ENCODE data around the gene SLC12A7.
"Not testable (repeated sequence)": the region's sequence is repeated elsewhere in the genome, so short reads cannot be mapped to it uniquely, and the experiment has no call there.

SLC12A7 gene

DNA sequence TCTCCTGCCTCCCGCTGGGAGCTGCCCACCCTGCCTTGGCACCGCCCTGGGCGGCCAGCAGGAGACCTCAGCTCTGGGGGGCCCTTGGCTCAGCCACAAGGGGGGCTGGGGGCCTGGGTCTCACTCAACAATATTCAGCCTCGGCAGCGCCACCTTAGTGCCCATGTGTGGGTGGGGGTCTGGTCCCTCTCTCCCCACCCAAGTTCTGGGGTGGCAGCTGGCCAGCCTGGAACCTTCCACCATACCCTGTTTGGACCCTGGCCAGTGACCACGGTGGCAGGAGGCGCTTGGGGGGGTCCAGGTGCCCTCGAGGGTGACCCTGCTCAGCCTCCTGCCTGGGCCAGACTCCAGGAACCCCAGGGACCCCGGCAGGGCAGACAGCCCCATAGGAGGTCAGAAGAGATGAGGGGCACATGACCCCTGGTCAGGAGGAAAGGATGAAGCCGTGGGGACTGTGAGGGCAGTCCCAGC is 81.0 kb downstream of the SLC12A7 start:
- Histone ChIP-seq H3K9ac (ENCODE audit: low read depth, low read length) (no peak overlapping the region), H3K9me3 (ENCODE audit: control insufficient read depth, insufficient read depth, low read length) (no peaks in the 10 kb centered on the region)

DNA sequence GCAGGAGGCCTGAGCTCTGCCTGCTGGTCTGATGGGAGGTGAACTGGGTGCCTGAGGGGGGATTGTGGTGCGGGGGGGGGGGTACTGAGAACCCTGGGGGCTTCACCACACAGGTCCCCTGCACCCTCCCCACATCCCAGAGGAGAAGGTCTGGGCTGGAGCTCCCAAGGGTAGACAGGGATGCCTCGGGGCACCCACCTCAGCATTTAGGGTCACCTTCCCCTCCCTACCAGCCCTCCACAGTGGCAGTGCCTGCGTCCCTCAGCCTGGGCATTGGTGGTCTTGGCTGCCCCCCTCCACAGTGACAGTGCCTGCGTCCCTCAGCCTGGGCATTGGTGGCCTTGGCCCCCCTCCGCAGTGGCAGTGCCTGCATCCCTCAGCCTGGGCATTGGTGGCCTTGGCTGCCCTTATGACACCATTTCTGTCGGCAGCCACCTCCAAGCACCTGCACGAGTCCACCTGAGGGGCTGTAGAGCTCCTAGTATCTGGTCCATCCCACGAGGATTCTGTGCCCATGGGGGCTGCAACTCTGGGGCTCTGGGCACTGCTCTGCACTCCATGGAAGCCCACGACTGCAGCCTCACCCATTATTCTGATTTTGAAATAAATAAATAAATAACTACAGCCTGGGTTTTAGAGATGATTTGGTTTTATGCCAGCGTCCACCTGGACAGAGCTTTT is 81.8 kb downstream of the SLC12A7 start:
- Histone ChIP-seq H3K36me3 (ENCODE audit: insufficient read depth, low read length) (no peaks in the 10 kb centered on the region), H3K9me3 (ENCODE audit: control insufficient read depth, insufficient read depth, low read length) (no peaks in the 10 kb centered on the region), H3K9ac (ENCODE audit: low read depth, low read length) (no peak overlapping the region), H3K4me1 (ENCODE audit: insufficient read depth, low read length) (no peaks in the 10 kb centered on the region; the same call in 1 of the 2 replicates)

More for the DNA sequence above, 81.0 kb downstream of the SLC12A7 start:
- Histone ChIP-seq H3K36me3 (ENCODE audit: insufficient read depth, low read length) (no peaks in the 10 kb centered on the region), H3K4me1 (ENCODE audit: insufficient read depth, low read length) (no peaks in the 10 kb centered on the region; the same call in 1 of the 2 replicates)

DNA sequence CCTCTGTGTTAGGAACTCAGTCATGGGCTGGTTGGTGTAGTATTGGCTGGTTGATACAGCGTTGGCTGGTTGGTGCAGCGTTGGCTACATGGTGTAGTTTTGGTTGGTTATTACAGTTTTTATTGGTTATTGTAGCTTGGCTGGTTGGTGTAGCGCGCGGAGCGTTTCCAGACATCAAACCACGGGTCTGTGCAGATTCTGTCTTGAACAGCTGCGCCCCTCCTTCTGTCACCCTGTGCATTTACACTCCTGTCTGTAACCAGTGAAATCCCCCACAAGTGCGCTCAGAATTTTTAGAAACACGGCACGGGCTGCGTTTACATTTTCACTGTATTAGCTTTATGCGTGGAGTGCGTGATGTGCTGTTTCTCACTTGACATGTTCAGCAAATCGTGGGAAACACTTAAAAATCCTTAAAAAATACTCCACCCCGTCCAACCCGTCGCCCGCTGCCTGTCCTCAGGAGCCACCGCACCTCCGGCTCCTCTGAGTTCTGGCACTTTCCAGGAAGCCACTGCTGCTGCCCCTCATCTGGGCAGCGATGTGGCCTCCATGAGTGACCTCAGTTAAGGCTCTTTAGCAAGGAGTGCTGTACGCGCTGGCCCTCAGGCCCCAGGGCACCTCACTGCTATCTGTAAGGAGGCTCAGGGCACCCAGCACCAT is 82.5 kb downstream of the SLC12A7 start:
- H3K4me1 ChIP-seq (ENCODE audit: insufficient read depth, low read length): no peaks in the 10 kb centered on the region; the same call in 1 of the 2 replicates
- no peaks in the 10 kb centered on the region for H3K9me3 ChIP-seq (ENCODE audit: control insufficient read depth, insufficient read depth, low read length)
- H3K9ac ChIP-seq (ENCODE audit: low read depth, low read length): no peak overlapping the region
- no peaks in the 10 kb centered on the region for H3K36me3 ChIP-seq (ENCODE audit: insufficient read depth, low read length)

DNA sequence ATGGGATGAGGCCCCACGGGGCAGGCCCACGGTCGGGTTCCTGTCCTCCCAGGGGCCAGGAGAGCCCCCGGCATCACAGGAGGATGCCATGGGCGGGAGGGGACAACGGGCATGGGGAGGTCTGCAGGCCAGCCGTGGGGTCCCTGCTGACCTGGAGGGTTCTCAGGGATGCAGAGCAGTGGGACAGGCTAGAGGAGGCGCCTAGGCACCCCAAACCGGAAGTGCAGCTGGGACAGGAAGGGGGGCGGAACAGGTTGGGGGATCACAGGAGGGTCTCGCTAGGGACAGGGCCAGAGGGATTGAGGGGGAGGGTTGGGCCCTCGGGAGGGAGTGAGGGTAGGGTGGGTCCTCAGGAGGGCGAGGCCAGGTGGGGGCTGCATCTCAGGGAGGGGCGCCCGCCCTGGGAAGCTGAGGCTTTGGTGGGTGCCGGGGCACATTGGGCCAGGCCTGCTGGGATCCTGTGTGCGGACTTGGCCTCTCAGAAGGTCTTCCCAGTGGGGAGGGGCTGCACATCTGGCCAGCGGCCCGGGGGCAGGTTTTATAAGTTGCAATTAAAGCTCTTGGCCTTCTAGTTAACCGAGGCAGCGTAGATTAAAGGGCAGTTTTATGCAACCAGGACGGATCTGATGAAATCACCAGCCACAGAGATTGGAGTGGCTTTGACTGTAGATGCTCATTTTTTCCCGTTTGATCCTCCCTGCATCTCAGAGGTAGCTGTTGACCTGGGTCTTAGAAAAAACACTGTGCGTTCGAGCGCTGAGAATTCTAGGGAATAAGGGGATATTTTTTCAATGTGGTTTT is 83.2 kb downstream of the SLC12A7 start:
- Histone ChIP-seq H3K9ac (ENCODE audit: low read depth, low read length) (no peak overlapping the region), H3K9me3 (ENCODE audit: control insufficient read depth, insufficient read depth, low read length) (no peaks in the 10 kb centered on the region), H3K36me3 (ENCODE audit: insufficient read depth, low read length) (no peaks in the 10 kb centered on the region), H3K4me1 (ENCODE audit: insufficient read depth, low read length) (no peaks in the 10 kb centered on the region; the same call in 1 of the 2 replicates)

DNA sequence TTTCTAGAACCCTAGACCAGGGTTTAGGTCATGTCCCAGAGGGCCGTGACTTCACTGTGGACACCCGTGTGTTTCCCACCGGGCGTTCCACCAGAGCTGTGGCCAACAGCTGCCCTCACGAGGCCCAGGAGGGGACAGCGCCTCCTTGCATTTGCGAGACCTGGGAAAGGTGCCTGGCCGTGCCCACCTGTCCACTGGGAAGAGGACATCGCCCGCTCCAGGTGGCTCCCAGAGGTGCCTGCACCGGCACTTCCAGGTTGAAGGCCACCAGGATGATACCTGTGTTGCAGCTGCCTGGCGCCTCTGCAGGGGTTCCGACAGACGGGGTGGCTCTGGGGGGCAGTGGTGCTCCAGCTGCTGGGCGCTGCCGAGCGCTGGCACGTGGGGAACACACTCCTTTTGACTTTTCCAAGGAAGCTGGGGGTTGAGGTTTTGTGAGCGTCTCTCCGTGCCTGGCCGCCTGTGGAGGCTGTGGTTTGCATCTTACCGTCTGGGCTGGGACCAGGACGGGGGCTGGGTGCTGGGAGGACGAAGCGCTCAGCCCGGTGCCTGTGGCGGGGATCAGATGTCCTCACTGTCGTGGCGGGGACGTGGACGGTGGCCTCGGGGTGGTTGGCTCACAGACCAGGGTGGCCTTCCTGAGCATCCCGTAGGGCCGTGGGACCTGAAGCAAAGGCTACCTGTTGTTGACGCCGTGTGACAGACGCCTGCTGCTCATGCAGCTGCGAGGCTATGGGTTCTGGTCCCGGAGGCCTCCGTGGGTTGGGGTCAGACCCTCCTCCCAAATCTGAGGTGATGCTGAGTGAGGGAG is 84.0 kb downstream of the SLC12A7 start:
- no peaks in the 10 kb centered on the region for H3K36me3 ChIP-seq (ENCODE audit: insufficient read depth, low read length)
- H3K4me1 ChIP-seq (ENCODE audit: insufficient read depth, low read length): no peaks in the 10 kb centered on the region; the same call in 1 of the 2 replicates
- no peak overlapping the region for H3K9ac ChIP-seq (ENCODE audit: low read depth, low read length)
- H3K9me3 ChIP-seq (ENCODE audit: control insufficient read depth, insufficient read depth, low read length): no peaks in the 10 kb centered on the region

DNA sequence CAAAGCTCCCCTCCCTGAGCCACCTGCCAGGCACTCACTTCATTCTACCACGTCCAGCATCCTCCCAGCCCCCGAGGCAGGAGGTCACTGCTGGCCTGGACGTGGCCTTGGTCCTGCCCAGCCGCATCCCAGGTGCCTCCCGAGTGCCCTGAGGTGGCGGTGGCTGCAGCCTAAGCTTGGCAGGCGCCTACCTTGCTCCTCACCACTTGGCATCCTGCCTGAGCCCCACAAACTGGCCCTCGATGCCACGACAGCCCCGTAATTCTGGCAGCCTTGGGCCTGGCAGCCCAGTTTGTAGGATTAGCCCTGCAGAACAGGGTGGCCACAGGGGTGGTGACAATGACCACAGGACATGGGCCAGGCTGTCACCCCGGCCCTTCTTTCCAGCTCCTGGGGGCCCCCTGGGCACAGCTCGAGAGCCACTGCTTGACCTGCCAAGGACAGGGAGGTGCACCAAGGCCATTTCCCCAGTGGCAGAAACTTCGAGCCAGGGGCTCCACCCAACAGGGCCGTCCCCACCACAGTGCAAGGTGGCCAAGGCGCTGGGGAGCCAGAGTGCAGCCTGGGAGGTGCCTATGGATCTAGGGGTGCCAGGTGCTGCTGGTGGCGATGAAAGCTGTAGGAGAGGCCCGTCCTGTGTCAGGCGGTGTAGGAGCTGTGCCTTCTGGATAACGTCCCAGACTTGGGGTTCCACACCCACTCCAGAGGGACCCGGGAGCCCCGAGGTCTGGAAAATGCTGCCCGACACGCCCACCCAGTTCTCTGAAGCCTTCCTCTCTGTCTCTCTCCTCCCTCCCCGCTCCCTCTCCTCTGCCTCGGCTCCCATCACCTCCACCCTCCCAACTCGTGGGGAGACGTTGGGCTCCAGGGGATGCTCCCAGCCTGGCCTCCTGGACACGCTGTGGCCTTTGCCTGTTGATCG is 84.9 kb downstream of the SLC12A7 start:
- Histone ChIP-seq H3K4me1 (ENCODE audit: insufficient read depth, low read length) (no peaks in the 10 kb centered on the region; the same call in 1 of the 2 replicates), H3K9me3 (ENCODE audit: control insufficient read depth, insufficient read depth, low read length) (no peaks in the 10 kb centered on the region), H3K36me3 (ENCODE audit: insufficient read depth, low read length) (no peaks in the 10 kb centered on the region), H3K9ac (ENCODE audit: low read depth, low read length) (no peak overlapping the region)

DNA sequence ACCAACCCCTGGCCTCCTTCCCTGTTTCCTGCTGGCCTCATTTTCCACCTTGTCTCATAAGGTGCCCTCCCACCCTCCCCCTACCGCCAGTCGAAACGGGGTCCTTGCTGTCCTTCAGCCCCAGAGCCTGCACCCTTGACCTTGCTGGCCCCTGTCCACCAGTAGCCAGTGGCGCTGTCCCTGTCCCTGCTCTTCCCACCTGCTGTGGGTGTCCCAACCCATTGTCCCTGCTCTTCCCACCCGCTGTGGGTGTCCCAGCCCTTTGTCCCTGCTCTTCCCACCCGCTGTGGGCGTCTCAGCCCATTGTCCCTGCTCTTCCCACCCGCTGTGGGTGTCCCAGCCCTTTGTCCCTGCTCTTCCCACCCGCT is 89.9 kb downstream of the SLC12A7 start:
- not testable (repeated sequence) for H3K4me1 ChIP-seq (ENCODE audit: insufficient read depth, low read length); H3K9me3 ChIP-seq (ENCODE audit: control insufficient read depth, insufficient read depth, low read length); H3K36me3 ChIP-seq (ENCODE audit: insufficient read depth, low read length); H3K9ac ChIP-seq (ENCODE audit: low read depth, low read length)

DNA sequence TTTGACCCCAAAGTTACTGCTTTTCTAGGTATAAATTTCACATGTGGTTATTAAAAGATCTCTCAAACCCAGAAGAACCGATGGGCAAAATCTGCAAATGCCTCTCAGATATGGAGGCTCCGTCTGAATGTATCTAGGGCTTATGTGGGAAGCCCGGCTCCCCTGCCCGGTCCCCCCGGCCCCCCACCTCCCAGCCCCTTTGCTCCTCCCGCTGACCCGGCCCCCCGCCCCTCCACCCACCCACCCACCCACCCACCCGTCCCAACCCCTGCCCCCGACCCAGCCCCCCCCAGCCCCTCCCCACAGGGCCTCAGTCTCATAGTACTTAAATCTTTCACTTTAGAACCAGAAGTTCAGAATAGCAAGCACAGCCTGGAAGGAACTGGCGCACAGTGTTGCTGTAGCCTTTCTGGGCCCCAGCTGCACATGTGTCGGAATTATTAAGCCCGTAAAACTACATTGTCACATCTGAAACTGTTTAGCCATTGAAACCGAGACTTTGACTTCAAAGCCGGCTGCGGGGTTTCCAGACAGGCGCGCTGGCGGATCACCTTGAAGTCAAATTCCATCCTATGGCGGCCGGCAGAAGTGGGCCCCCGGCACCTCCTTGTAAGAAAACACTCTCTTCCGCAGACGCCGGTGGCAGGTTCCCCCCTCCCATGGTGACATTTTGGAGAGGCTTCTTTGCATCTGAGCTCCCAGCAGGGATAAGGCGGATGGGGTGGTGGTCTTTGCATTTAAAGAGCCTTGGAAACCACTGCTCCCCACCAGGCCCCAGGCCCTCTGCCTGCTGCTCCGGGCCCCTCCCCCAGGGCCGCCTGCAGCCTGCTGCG is 90.5 kb downstream of the SLC12A7 start:
- H3K9me3 ChIP-seq (ENCODE audit: control insufficient read depth, insufficient read depth, low read length): no peaks in the 10 kb centered on the region
- no peak overlapping the region for H3K9ac ChIP-seq (ENCODE audit: low read depth, low read length)
- no peaks in the 10 kb centered on the region for H3K36me3 ChIP-seq (ENCODE audit: insufficient read depth, low read length)
- no peaks in the 10 kb centered on the region for H3K4me1 ChIP-seq (ENCODE audit: insufficient read depth, low read length)

DNA sequence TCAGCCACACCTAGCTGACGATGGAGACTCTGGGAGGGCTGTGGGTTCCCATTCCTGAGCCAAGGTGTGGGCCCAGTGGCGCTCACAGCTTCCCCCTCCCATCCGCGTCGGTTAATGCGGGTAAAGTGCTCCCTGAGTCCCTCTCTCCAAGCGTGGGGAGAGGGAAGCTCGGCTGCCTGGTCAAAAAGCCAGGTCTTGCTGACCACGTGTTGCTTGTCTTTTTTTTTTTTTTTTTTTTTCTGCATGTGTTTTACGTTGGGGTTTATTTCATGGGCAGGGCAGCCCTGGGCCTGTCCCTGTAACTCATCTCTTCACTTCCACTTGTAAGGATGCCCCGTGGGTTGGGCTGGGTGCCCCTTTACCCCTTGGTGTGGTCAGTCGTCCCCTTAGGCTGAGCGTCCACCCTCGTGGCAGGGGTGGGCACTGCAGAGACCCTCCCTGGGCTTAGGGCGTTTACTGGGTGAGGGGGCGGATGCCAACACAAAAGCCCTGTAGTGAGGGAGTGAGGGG is 91.4 kb downstream of the SLC12A7 start:
- no peaks in the 10 kb centered on the region for H3K4me1 ChIP-seq (ENCODE audit: insufficient read depth, low read length)
- no peaks in the 10 kb centered on the region for H3K9me3 ChIP-seq (ENCODE audit: control insufficient read depth, insufficient read depth, low read length)
- no peak overlapping the region for H3K9ac ChIP-seq (ENCODE audit: low read depth, low read length)
- no peaks in the 10 kb centered on the region for H3K36me3 ChIP-seq (ENCODE audit: insufficient read depth, low read length)

DNA sequence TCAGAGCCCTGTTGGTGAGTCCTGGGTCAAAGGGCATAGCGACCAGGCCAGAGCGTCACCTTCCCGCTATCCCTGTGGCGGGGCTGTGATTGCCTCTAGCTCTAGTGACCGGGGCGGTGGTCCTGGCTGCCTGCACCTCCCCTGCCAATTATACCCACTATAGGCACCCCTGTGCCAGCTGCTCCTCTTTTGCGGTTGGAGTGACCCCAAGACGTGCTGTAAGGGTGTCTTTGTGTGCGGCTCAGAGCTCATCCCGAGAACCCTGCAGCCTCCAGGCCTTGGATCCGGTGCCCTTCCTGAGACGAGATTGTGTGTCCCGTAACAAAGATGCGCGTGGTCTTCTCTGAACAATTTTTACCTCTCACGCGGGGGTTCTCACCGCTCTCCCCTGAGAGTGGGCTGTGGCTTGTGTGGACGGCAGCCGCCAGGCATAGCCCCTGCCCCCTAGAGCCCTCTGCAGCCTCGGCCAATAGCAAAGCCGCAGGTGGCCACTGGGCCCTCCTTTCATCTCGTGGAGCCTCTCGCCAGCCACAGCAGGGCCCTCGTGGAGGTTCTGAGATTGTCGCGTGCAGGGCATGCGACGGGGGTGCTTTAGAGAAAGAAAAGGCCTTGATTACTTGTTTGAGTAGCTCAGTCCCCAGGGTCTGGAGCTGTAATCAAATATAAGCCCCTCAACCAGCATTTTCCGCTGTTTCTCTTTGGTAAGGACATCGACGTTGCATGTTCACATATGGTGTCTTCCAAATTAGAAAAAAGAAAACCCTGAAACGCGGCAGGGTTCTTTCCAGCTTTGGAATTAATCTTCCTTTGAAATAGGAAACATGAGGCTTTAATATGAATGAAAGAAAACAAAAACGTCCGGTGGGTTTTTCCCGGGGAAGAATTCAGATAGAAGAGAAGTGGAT is 92.6 kb downstream of the SLC12A7 start:
- H3K9ac ChIP-seq (ENCODE audit: low read depth, low read length): no peak overlapping the region
- no peaks in the 10 kb centered on the region for H3K9me3 ChIP-seq (ENCODE audit: control insufficient read depth, insufficient read depth, low read length)
- no peaks in the 10 kb centered on the region for H3K4me1 ChIP-seq (ENCODE audit: insufficient read depth, low read length)
- no peaks in the 10 kb centered on the region for H3K36me3 ChIP-seq (ENCODE audit: insufficient read depth, low read length)

DNA sequence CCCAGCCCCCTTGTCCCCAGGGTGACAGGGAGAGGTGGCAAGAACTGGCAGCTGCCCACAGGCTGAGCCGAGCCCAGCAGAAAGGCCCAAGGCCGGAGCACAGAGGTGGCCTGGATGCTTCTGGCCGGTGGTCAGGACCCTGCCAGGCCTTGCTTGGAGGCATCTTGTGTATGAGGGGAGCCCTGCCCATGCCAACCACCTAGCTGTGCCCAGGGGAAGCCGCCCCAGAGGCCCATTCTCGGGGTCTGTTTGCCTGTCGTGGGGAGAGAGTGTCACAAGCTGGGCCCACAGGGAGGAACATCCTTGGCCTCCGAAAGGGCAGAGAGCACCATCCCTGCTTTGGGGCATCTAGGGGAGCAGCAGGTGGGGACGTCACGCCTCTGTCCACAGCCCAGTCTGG is 93.3 kb downstream of the SLC12A7 start:
- H3K9ac ChIP-seq (ENCODE audit: low read depth, low read length): no peak overlapping the region
- H3K4me1 ChIP-seq (ENCODE audit: insufficient read depth, low read length): no peaks in the 10 kb centered on the region
- H3K9me3 ChIP-seq (ENCODE audit: control insufficient read depth, insufficient read depth, low read length): no peaks in the 10 kb centered on the region
- H3K36me3 ChIP-seq (ENCODE audit: insufficient read depth, low read length): no peaks in the 10 kb centered on the region
